GM20000 (cell line): ENCODE measurements around the gene BBS2.

Source experiments
- DNase-seq: peaks from one replicate; pipeline ENCODE4 v3.0.0; 2012; ENCODE audit warnings: low spot score
- TF ChIP-seq, protein P1 (sequence below): IDR thresholded peaks from 2 replicates; pipeline ENCODE4 v1.5.1; 2012; ENCODE audit warnings: mild to moderate bottlenecking, control low read depth; ENCODE audit errors: extremely low read depth, missing control alignments

Gene BBS2

GRCh38 chr16:56554441-56554840 lies 34.6 kb upstream of the BBS2 start:
- TF ChIP-seq, protein P1, sequence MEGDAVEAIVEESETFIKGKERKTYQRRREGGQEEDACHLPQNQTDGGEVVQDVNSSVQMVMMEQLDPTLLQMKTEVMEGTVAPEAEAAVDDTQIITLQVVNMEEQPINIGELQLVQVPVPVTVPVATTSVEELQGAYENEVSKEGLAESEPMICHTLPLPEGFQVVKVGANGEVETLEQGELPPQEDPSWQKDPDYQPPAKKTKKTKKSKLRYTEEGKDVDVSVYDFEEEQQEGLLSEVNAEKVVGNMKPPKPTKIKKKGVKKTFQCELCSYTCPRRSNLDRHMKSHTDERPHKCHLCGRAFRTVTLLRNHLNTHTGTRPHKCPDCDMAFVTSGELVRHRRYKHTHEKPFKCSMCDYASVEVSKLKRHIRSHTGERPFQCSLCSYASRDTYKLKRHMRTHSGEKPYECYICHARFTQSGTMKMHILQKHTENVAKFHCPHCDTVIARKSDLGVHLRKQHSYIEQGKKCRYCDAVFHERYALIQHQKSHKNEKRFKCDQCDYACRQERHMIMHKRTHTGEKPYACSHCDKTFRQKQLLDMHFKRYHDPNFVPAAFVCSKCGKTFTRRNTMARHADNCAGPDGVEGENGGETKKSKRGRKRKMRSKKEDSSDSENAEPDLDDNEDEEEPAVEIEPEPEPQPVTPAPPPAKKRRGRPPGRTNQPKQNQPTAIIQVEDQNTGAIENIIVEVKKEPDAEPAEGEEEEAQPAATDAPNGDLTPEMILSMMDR = no peak
- DNase-seq = no peak

GRCh38 chr16:56551796-56552738 lies 32.2 kb upstream of the BBS2 start:
- TF ChIP-seq, protein P1 = no peak
- DNase-seq = no peak

GRCh38 chr16:56549744-56550385 lies 30.0 kb upstream of the BBS2 start:
- TF ChIP-seq, protein P1 = no peak
- no peak for DNase-seq

DNA sequence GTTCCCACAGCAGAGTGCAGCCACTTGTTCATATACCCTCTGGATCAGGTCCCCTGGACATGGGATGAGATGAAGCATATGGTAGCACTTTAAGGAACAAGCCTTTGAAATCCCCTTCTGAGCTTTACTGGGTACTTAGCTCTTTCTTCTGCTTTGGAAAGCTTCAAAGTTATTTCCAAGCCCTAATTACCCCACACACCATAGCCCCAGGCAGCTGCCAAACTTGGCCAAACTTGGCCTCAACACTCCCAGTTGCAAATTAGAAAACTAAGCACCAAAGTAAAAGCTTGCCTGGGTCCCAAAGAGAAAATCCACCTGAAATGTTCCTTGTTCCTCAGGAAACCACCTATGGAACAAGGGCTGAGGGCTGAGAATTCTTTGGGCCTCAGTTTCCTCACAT lies 29.3 kb upstream of the BBS2 start:
- no peak for DNase-seq
- TF ChIP-seq, protein P1 = no peak

- TF ChIP-seq, protein P1 = no peak
- no peak for DNase-seq
Observed at GRCh38 chr16:56547949-56548567, 28.2 kb upstream of the BBS2 start.

DNA sequence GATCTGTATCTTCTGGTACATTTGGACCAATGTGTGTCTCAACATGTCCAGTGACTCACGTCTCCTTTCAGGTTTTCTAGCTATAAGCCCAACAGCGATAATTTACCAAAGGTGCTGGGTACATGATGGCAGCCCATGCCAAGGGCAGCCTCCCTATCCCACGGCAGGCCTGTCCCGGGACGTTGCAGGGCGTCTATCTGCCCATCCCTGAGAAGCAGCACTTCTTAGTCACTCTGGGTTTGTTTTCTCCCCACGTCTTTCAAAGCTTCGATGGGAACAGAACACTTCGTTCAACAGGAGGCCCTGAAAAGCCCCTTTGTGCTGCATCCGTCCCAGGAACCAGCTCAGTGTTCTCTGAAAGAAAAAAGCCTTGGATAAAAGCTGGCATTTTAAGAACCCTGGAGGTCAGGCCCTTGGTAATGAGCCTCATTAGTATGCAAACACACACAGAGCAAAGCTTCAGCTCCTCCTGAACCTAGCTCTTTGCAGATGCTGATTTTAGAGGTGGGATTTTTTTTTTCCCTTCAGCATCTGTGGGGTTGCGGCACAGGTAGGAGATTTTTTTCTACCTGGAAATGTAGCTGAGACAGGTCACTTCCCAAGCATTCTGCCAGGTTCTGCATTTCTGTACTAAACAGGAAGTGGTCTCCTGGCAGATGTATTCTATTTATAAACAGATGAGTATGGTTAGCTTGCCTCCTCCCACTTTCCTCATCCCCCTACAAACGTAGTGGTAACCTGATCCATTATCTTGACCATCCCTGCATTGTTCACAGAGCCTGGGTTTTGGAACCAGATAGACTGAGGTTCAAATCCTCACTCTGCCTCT lies 27.5 kb upstream of the BBS2 start:
- DNase-seq = no peak
- TF ChIP-seq, protein P1 = no peak
